NOMO-1 (cell line): ENCODE results near the gene NLRP6.
A peak's percentile ranks its signal among the peaks of the same experiment; 100 is the strongest.
"Not testable (repeated sequence)": the region's sequence is repeated elsewhere in the genome, so short reads cannot be mapped to it uniquely, and the experiment has no call there.

Experiments used
- DNase-seq, 2 experiments: peaks; one replicate each; lab custom pipeline; 2025; ENCODE audit not compliant: unreplicated experiment in 2 of 2; lab: John Stamatoyannopoulos, UW

The NLRP6 gene

DNA sequence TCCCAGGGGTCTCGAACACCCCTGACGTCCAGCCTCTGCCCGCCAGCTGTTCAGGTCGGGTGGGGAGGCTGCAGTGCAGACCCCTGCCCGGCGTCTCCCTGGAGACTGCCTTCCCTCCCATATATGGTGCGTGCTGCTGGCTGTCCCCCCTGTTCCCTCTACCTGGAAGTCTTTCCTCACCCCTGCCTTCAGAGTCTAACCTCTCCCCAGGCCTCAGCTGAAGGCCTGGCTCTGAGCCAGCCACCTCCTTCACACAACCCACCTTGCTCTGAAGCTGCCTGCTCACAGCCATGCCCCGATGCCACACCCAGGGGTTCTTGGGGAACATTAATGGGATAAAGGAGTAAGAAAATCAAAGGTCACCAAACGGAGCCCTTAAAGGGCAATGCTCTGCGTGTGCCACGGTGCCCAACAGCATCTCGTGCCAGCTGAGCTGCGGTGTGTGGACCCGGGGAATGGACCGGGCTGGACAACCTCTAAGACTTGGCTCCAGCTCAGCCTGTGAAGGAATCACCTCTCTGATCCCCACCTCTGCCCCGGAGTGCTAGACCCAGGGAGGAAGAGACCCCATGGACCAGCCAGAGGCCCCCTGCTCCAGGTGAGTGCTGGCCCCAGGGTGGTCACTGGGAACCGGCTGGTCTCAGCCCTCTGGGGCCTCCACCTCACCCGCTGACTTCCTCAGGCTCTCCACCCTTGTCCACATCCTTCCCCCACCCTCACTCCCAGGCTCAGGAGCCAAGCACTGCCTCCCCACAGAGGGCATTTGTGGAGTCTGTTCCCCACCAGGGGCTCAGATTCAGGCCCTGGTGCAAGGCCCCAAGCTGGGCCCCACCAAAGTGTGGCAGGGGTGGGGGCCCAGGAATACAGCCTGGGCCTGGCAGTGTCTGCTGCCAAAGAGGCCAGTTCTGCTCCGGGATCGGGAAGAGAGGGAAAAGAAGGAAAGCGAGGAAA lies at the start of gene NLRP6:
NLRP6 (plus strand) TSS at position 407 of the 951 bp plus-strand sequence; CDS start at position 570, 163 bp downstream.
- DNase-seq: no peak

DNA sequence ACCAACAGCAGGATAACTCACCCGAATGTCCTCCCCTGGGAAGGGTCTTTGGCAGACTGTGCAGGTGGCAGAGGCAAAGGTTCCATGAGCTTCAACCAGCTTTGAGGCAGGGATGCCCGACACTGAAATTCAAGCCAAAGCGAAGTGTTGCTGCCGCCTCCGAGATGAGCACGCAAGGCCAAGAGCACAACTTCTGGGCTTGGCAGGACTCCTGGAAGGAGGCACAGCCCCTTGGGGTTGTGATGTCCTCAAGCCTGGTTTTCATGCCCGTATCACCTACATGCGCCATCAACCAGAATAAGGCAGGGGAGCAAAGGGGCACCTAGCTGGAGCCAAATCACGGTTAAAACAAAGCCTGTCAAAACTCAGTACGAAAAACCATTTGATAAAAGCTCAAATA lies 47.8 kb upstream of the NLRP6 start:
- DNase-seq: no peak

- DNase-seq: no peak
These were observed 45.2 kb upstream of the NLRP6 start for GRCh38 chr11:232783-233565.

DNA sequence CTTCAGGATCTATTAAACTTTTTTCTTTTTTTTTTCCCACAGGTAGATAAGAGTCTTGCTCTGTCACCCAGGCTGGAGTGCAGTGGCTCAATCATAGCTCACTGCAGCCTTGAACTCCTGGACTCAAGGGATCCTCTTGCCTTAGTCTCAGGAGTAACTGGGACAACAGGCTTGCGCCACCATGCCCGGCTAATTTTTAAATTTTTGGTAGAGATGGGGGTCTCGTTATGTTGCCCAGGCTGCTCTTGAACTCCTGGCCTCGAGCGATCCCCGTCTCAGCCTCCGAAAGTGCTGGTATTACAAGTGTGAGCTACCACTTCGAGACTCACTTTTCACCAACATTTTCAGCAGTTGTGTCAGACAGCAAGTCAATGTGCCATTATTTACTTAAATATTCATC lies 43.0 kb upstream of the NLRP6 start:
- no peak for DNase-seq

DNA sequence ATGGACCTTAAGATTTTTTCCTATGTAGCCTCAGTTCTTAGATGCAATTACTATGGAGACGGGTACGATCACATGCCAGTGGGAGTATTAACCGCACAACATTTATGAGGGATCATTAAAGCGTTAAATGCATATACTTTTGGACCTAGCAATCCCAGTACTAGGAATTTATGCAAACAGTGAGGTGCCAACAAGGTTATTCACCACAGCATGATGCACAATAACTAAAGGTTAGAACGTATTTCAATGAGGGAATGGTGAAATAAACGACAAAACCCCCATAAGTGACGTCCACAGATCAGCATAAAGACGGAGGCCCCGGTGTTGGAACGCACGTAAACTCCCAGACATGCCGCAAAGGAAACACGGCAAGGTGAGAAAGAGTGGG lies 42.6 kb upstream of the NLRP6 start:
- no peak for DNase-seq

GRCh38 chr11:235997-236773 lies 42.0 kb upstream of the NLRP6 start, which contains the start of gene SIRT3:
Gene SIRT3, minus strand, starts transcription at chr11:236342. Its CDS starts 14 bp downstream, at chr11:236328.
- DNase-seq: peak; percentile 82 to 84

DNA sequence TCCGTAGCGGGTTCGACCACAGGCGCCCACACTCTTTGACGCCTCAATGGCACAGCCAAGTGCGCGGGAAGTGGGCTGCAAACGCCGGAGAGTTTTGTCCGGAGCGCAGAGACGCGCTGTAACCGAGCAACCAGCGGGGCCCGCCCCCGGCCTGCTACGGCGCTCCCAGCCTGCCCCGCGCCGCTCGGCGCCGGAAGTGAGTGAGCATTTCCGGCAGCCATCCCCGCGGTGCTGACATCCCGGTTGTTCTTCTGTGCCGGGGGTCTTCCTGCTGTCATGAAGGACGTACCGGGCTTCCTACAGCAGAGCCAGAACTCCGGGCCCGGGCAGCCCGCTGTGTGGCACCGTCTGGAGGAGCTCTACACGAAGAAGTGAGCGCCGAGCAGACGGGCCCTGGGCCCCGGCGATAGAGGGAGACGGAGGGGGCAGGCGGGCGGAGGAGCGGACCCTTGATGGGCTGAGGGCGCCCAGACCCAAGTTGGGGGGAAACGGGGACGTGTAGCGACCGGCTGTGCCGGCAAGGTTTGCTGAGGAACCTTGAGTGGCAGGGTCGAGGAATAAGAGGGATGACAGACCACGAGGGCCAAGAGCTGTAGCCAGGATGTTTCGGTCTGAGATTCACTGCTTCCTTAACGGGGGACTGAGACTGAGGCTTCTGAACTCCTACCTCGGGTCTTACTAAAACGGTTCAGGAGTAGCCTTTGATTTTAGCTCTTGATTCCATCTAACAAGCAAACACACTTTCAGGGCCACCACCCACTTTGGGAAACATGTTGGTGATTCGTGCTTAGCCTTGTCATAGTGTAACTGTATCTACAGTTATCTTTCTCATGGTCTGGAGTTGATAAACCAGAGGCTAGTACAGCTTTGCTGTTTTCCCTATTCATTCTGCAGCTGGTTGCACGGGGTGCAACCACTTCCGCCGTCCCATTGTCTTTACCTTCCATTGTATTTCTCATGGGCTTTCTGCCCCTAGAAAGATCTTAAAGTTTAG lies 41.1 kb upstream of the NLRP6 start, which contains the start of gene PSMD13:
PSMD13 (plus strand) TSS at position 203 of the 994 bp plus-strand sequence; CDS start at position 277, 74 bp downstream.
- DNase-seq: peak; percentile 81 to 82

GRCh38 chr11:238346-238745 lies 39.9 kb upstream of the NLRP6 start:
- not testable (repeated sequence) for DNase-seq

DNA sequence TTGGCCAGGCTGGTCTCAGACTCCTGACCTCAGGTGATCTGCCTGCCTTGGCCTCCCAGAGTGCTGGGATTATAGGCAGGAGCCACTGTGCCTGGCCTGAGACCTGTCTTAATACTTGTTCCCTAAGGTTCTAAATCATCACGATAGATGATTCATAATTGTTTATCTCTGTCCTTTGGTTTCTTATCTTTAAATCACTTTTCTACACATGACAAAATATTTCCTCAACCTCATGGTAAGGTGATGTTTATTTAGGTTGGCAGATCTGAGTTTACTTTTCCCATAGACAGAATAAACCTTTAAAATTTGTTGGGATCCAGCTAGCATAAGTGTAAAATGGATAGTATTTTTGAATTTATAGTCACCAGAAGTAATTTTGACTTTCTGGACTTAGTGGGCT lies 37.9 kb upstream of the NLRP6 start:
- DNase-seq: no peak

GRCh38 chr11:241634-242033 lies 36.6 kb upstream of the NLRP6 start:
- DNase-seq: no peak

DNA sequence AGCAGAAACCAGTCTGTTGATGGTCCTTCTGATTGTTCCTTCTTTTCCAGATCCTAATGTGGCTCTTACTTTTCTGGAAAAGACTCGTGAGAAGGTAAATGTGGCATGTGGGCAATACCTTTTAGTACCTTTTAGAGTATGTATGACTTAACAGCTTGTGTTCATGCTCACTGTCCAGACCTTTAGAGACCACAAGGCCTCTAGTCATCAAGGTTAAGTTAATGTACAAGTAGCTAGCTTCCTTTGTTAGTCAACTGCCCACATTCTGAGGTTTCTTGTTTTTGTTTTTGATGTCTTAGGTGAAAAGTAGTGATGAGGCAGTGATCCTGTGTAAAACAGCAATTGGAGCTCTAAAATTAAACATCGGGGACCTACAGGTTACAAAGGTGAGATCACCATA lies 33.8 kb upstream of the NLRP6 start:
- DNase-seq: no peak

- DNase-seq: no peak
These were observed 29.1 kb upstream of the NLRP6 start for GRCh38 chr11:249062-249461.

GRCh38 chr11:250274-250673 lies 27.9 kb upstream of the NLRP6 start:
- no peak for DNase-seq

GRCh38 chr11:250740-251299 lies 27.4 kb upstream of the NLRP6 start:
- DNase-seq: peak; percentile 44 to 63

GRCh38 chr11:251550-251949 lies 26.7 kb upstream of the NLRP6 start:
- no peak for DNase-seq

GRCh38 chr11:252666-253065 lies 25.5 kb upstream of the NLRP6 start:
- DNase-seq: no peak

GRCh38 chr11:253160-253885 lies 24.9 kb upstream of the NLRP6 start:
- DNase-seq: no peak

DNA sequence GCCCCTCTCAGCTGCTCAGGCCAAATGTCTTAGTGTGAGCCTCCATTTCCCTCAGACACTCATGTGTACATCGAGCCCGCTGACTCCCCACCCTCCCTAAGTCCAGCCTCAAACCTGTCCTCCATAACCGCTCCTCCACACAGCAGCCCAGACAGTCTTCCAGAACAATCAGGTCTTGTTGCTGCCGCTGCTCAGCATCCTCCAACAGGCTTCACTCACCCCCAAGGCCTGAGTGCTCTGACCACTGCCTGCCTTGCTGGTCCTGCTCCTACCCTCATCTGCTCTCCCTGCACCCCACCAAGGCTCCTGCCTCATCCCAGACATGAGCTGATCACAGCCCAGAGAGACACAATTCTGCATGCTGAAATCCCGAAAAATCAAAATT lies 24.3 kb upstream of the NLRP6 start:
- no peak for DNase-seq

DNA sequence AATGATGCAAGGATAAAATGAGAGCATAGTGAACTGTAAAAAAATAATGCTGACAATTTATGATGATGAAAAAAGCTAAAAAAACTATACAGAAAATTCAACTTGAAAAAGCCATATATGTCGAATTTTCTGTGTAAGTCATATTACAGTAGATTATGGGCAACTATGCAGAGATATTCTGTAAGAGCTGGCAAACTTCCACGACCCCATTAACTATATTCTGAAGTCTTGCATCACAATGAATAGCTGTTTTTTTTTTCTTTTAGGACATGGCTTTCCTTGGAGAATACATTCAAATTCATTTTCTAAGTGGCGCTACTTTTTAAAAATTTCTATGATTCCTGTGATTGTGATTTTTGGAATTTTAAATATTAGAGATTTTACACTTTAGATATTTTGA lies 23.0 kb upstream of the NLRP6 start:
- DNase-seq: no peak
